ENCODE measurements around the gene SLC2A10.

The SLC2A10 gene

DNA sequence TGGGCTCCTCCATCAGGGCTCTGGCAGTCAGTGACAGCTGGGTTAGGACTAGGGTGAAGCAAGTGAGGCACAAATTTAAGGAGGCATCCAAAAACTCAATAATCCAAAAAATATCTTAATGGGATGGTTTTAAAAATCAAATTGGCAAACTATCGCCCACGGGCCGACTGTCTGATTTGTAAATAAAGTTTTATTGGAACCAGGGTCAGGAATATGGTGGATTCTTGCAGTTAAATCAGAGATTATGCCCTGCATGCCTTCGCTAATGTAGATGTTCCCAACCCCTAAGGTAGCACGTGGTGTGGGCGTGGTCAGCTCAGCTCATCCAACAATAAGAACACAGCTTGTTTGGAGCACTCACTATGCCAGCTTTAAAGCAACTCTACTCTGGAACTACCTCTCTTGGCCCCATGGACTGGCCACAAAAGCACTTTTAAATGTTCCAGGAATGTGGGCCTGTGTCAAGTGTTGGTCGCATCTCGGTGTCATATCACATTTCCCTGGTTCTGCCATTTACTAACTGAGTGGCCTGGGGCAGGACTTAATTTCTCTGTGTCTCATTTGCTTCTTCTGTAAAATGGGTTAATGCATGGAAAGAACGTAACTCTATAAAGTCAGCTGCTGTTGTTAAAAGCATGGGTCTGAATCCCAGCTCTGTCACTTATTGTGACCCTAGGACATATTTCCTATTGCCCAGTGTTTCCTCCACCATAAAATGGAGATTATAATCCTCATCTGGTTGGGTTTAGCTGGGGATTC is 27.2 kb upstream of the SLC2A10 start:
- no peak for DNase-seq (ENCODE audit: low read depth)

DNA sequence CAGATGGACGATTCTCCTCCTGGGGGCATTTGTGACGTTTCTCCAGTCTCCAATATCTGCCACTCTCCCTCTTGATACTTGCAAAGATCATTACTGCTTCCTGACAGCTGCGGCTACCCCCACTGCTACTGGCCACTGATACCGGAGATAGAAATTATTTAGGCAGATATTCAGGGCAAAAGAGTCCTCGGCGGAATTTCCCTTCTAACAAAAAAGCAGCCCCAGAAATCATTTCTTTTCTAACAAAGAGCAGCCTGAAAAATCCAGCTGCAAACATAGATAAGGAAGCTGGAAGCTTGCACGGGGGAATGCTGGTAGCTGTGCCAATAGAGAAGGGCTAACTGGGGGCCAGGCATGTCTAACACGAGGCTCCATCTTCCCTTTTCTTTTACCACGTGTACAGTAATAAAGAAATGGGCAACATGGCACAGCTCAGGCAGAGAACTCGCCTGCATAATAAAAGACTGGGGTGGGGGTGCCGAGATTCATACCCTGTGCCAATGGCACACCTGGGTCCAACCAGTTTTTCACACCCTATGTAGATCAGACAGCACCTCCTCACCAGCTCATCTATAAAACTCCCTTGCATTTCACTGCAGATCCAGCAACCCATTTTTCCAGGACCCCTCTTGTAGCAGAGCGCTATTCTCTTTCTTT is 26.3 kb upstream of the SLC2A10 start:
- DNase-seq (ENCODE audit: low read depth) = no peak

DNA sequence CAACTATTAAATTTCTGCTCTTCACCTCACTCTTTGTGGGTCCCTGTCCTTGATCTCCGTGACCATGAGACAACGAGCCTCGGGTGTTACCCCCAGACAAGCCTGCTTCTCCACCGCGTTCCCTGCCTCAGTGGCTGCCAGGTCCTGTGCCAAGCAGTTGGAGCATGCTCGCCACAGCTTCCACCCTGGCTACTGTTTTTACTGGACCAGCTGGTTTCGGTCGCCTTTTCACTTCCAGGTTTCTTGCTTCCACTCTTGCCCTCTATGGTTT is 25.8 kb upstream of the SLC2A10 start:
- DNase-seq (ENCODE audit: low read depth) = no peak

DNA sequence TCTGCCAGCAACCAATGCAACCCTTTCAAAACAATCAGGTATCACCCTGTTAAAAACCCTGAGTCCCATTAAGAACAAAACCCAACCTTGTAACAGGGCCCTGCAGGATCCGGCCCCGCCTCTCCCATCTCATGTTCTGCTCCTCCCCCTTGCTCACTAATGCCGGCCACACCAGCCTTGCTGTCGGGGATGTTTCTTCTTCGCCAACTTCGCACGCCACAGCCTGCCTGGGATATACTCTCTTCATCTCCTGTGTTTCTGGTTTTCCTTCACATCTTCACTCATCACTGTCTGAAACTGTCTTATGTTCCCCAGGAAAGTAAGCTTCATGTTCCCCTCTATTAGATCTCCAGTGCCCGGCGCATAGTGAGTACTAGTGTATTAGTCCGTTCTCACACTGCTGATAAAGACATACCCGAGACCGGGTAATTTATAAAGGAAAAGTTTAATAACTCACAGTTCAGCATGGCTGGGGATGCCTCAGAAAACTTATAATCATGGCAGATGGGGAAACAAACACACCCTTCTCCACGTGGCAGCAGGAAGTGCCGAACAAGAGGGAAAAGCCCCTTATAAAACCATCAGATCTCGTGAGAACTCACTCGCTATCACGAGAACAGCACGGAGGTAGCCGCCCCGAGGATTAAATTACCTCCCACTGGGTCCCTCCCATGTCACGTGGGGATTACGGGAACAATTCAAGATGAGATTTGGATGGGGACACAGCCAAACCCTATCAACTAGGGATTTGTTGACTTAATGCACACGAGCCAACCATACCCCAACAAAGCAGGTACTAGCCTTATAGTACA is 25.3 kb upstream of the SLC2A10 start:
- peak; percentile 91 for DNase-seq (ENCODE audit: low read depth)

DNA sequence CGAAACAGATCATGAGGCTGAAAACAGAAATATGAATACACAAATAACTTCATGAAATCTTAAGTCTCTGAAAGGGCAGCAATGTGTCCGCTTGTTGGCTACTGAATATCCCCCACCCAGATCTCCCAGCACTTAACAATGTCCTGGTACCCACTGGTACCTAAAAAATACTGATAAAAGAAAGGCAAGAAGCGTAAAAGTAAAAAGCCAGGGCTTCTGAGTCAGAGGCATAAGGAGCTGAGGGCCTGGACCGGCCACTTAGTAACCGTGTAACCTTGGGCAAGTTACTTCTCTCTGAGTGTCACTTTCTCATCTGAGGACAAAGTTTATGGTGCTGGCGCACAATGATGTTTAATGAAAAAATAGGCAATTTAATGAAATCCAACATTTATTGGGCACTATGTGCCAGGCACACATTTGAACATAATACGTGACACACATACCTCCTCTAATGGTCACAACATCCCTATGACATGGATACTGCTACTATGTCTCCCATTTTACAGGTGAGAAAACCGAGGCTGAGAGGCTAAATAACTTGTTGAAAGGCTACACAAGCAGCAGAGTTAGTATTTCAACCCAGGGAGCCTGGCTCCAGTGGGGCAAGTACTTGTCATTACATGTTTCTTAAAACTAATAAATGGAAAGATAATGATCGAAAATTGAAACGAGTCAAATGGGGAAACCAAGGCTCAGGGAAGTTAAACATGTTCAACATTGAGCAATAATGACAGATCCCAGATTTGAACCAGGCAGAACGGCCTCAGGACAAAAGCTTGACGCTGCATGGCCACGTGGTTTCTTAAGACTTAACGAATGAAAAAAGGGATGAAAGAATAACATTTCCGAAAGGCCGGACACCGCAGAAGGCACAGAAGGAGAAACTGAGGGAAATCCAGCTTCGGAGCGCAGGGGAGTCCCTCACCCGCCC is 21.0 kb upstream of the SLC2A10 start:
- DNase-seq (ENCODE audit: low read depth) = peak; percentile 41

DNA sequence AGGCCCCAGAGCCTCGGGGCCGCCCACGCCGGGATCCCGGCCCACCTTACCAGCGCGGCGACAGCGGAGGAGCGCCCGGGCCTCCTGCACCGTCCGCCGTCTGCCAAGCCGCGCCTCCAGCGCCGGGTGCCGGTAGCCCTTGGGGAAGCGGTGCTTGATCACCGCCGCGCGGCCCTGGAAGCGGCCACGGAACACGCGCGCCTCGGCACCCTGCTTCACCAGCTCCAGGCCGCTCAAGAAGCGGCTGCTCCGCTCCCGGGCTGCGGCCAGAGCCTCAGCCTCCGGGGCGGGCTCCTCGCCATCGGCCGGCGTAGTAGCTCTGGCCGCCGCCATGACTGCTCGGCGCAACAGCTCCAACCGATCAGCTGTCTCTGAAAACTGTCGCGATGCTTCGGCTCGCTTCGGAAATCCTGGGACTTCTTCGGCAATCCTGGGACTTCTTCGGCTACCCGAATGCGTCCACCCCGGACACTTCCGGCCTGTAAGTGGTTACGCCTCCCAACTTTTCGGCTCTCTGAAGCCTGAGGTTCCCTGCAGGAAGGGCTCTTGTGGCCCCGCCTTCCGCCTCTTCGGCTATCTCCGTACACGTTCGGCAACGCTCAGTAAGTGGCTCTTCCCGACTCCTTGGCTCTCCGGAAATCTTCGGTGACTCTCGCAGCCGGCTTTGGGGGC is 20.2 kb upstream of the SLC2A10 start, which contains the start of gene TP53RK:
Gene TP53RK (minus strand): TSS at position 363 of the 672 bp plus-strand sequence. CDS start 30 bp downstream, at position 333.
- peak; percentile 100 for DNase-seq (ENCODE audit: low read depth)

DNA sequence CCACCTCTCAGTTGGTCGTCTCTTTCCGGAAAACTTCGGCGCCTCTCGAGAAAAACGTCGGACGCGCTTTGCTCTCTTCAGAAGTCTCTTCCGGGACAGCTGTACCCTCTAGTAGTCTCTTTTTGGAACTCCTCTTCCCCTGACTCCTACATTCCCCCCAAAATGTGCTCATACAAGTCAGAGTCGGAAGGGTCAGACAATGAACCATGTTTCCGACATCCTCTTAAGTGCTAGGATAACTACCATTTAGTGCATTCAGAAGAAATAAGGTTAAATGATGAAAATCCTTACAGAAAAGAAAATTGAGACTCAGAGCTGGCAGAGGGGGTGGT is 19.7 kb upstream of the SLC2A10 start:
- DNase-seq (ENCODE audit: low read depth) = no peak

DNA sequence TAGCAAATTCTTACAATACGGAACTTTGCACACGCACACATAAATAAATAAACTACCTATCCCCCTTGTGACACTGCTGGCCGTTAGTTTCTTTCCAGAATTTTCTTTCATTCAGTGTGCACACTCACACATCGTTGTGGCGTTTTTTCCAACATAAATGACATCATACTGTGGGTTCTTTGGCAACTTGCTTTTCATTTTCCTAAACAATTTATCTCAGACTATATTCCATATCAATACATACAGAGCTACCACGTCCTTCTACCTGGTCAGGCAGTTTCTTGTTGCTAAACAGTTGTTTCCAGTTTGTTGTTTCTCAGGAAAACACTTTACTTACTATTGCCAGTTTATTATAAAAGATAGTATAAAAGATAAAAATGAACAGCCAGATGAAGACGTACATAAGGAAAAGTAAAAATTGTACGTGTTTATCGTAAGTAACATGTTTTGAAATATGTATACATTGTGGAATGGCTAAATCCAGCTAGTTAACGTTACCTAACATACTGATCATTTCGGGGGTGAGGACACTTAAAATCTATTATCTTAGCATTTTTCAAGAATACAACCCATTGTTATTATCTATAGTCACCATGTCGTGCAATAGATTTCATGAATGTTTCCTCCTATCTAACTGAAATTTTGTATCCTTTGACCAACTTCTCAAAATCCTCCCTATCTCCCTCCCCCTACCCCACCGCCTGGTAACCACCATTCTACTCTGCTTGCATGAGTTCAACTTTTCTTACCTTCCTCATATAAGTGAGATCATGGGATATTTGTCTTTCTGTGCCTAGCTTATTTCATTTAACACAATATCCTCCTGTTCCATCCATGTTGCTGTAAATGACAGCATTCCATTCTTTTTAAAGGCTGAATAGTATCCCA is 19.0 kb upstream of the SLC2A10 start:
- DNase-seq (ENCODE audit: low read depth) = no peak

DNA sequence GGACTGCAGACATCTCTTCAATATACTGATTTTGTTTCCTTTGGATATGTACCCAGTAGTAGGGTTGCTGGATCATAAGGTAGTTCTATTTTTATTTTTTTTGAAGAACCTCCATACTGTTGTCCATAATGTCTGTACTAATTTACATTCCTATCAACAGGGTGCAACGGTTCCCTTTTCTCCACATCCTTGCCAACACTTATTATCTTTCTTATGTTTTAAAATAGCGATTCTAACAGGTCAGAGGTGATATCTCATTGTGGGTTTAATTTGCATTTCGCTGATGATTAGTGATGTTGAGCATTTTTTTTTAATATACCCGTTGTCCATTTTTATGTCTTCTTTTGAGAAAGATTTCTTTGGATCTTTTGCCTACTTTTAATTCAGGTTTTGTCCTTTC is 18.3 kb upstream of the SLC2A10 start:
- no peak for DNase-seq (ENCODE audit: low read depth)

DNA sequence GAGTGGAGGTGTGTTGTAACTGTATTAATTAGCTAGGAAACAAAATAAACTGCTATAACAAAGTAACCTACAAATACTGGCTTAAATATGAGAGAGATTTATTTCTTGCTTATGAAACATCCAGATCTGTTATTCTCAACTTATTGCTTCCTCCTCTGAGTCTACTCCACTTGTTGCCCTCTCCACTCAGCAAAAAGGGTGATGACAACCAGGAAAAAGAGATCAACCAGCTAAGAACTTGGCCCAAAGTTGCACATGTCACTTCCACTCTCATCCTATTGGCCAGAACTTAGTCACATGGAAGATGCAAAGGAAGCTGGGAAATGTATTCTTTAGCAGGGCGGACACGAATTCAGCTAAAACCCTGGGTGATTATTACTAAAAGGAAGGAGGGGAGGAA is 15.0 kb upstream of the SLC2A10 start:
- peak; percentile 50 for DNase-seq (ENCODE audit: low read depth)

DNA sequence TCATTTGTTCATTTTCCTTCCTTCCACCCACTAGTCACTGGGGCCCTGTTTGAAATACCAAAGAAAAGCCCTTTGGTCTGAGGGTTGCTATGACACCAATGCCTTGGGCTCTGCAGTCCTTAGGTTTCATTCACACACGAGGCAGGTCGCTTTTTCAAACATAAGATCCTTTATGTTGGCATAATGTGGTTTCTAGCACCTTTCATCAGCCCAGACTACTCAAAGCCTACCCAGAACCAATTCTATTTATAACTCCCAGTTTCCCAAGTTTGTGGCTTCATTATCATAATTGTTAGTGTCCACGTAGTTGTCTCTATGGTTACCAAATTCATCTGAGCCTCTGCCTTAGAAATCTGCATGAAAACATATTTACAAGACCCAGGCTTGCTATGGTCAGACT is 13.6 kb upstream of the SLC2A10 start:
- peak; percentile 62 for DNase-seq (ENCODE audit: low read depth)

DNA sequence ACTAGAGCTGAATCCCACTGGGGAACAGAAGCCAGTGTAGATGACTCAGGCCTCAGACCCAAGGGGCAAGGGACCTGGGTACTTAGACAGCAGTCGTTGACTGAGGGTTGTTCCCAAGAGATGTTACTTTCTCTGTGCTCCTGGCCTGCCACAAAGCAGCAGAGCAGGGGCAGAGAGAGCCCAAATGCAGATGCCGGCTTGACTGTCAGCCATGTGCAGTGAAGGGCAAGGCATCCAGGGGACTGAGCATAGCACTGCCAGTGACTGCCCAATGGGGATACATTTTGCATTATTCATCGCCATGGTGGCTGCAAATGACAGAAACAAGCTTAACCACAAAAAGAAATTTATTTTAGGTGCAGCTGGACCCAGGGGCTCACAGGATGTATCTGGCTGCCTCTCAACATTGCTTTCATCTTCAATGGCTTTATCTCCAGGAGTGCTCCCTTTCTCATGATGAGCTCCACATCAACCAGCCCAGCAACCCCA is 12.6 kb upstream of the SLC2A10 start:
- no peak for DNase-seq (ENCODE audit: low read depth)

DNA sequence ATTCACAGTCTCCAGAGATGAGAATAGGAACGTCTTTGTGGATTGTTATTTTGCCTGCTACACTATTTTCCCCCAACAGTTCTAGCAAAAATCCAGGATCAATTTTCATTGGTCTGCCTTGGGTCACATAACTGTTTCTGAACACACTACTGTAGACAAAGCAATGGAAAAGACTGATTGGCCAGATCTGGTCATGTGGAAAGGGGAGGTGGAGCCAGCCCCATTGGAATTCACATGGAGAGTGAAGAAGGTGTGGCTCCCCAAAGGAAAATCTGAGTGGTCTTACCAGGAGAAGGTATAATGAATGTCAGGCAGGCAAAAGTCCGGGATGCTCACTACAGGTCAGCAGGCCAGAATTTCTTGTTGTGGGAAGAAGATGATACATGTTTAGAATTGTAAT is 10.7 kb upstream of the SLC2A10 start:
- DNase-seq (ENCODE audit: low read depth) = peak; percentile 31

DNA sequence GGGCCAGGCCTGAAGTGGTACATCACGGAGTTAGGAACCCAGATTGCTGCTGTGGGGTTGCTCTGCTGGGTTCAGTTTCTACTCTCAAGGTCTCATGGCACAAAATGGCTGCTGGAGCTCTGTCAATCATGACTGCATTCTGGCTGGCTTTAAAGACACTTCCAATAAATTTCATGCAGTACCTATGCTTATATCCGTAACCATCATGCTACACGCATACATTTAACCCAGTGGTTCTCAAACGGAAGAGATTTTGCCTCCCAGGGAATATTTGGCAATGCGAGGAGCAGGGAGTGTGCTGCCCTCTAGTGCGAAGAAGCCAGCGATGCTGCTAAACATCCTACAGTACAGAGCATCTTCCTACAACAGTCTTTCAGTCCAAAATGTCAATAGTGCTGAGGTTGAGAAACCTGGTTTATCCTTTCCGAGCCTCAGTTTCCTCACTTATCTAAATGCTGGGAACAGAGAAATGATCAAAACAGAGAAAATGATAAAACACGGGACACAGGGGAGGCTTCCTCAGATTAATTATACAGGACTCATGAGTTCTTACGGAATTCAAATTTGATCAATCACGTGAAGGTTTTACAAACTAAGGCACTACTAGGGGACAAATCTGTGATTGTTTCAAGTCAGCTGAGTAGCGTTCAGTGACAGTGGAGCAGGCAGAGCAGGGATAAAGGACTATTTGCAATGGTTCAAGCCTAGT is 9.6 kb upstream of the SLC2A10 start:
- DNase-seq (ENCODE audit: low read depth) = peak; percentile 57

DNA sequence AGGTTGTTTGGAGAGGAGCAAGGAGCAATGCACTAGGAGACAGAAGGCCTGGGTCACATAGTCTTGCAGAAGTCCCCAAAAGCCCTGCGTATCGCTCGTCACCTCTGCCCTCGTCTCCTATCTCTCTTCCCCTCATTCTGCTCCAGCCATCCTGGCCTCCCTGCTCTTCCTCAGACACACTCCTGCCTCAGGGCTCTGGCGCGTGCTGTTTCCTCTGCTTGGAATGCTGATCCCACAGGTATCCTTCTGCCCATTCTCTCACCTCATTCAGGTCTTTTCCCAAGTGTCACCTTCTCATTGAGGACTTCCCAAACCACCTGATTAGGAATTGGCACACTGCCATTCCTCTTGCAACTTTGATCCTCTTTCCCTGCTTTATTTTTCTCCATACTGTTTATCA is 9.0 kb upstream of the SLC2A10 start:
- DNase-seq (ENCODE audit: low read depth) = no peak

DNA sequence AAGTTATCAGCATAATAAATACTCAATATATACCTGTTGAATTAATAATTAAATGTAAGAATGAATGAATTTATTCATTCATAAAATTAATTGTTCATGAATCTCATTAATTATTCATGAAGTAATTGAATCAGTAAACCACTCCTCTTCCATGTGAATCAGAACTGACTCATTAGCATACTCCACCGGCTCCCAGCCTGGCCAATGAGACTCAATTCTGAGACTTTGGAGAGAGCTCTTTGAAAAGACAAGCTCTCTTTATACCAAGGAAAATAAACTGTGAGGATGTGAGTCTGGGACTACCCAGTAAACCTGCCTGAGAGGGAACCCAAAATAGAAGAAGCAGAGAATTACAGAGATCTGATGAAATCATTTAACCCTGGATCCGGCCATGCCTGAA is 8.4 kb upstream of the SLC2A10 start:
- no peak for DNase-seq (ENCODE audit: low read depth)

DNA sequence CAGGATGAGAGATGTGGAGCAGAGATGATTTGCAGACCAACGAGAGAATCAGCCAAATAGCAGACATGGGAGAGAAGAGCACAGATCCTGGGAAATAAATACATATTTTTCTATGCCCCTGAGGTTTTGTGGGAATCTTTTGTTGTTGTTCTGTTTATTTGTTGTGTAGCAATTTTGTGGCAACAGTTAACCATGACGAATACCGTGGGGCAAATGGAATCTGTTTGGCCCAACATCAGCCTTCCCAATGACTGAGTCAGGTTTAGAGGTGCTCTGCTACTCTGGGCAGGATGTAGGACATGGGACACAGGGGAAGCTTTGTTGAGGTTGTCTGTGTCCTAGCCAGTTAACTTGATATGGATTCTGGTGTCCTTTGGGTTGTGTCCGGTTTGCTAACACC is 7.9 kb upstream of the SLC2A10 start:
- no peak for DNase-seq (ENCODE audit: low read depth)

DNA sequence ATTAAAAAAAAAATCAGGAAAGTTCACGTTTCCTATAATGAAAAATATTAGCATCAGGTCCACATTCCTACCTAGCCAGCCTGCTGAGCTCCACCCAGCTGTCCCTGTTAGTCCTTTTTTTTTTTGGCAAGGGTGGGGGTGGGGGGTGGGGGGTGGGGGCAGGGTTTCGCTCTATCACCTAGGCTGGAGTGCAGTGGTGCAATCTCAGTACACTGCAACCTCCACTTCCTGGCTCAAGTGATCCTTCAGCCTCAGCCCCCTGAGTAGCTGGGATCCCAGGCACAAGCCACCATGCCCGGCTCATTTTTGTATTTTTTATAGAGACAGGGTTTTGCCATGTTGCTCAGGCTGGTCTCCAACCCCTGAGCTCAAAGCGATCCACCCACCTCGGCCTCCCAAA is 7.5 kb upstream of the SLC2A10 start:
- no peak for DNase-seq (ENCODE audit: low read depth)

DNA sequence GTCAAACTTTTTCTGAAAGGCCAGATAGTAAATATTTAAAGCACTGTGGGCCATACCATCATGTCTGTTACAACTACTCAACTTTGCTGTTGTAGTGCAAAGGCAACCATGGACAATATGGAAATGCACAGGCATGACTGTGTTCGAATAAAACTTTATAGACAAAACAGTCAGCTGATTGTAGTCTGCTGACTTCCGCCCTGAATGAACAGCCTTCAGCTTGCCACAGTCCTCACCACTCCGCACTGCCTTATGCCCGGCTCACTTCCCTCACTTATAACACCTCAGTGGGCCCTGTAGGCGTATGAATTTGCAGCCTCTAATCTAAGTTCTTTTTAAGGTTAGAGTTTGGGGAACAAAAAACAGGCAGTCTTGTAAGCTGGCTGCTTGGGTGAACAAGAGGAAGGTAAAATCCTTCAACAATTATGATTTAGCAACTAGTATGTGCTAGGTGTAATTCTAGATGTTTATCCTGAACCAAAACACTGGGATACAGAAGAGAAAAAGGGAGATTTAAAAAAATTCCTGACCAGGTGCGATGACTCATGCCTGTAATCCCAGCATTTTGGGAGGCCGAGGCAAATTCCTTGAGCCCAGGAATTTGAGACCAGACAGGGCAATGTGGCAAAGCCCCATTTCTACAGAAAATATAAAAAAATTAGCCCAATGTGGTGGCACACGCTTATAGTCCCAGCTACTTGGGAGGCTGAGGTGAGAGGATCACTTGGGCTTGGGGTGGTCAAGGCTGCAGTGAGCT is 6.8 kb upstream of the SLC2A10 start:
- DNase-seq (ENCODE audit: low read depth) = no peak

Data from EH (cell line).